ENCODE results near the gene USP28.

DNA sequence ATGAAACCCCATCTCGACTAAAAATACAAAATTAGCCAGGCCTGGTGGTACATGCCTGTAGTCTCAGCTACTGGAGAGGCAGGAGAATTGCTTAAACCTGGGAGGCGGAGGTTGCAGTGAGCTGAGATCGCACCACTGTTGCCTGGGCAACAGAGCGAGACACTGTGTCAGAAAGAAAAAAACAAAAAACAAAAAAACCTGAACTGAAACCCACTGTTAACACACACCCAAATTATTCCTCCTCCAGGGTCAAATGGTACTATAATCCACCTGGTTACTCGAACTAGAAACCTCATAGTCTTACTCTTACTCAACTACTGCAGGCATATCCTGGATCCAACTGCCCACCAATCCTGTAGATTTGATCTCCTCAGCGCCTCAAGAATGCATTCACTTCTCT lies 35.5 kb downstream of the USP28 start:
- TF ChIP-seq, protein P1, sequence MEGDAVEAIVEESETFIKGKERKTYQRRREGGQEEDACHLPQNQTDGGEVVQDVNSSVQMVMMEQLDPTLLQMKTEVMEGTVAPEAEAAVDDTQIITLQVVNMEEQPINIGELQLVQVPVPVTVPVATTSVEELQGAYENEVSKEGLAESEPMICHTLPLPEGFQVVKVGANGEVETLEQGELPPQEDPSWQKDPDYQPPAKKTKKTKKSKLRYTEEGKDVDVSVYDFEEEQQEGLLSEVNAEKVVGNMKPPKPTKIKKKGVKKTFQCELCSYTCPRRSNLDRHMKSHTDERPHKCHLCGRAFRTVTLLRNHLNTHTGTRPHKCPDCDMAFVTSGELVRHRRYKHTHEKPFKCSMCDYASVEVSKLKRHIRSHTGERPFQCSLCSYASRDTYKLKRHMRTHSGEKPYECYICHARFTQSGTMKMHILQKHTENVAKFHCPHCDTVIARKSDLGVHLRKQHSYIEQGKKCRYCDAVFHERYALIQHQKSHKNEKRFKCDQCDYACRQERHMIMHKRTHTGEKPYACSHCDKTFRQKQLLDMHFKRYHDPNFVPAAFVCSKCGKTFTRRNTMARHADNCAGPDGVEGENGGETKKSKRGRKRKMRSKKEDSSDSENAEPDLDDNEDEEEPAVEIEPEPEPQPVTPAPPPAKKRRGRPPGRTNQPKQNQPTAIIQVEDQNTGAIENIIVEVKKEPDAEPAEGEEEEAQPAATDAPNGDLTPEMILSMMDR (IDR thresholded peaks at IDR 0.05; ENCODE audit: insufficient read depth, low read depth, low read length), result no peak
- no peak for TF ChIP-seq EZH2 (IDR thresholded peaks at IDR 0.05; ENCODE audit: insufficient read depth, low read length)
